Measurements from ENCODE around the gene TAMALIN. TPM values are rescaled to one million over a fixed set of nuclear protein-coding genes. Genes with fewer than 3 reads are reported as not detected.

The TAMALIN gene
- 10 to 100 TPM; 26.0 to 26.4 TPM for total RNA-seq

- POLR2A ChIA-PET: interaction anchor here (0.7 to 5.4 kb wide), 5 partner anchors 12 to 63 kb away, joined by 3 to 74 read pairs (median 4); partner anchors contain the start of gene ATG101
- DNase-seq: peak; percentile 80
These were observed at the start of gene TAMALIN for GRCh38 chr12:52006726-52007157. Gene TAMALIN (plus strand): TSS chr12:52006946. CDS start chr12:52007020, 74 bp downstream.

DNA sequence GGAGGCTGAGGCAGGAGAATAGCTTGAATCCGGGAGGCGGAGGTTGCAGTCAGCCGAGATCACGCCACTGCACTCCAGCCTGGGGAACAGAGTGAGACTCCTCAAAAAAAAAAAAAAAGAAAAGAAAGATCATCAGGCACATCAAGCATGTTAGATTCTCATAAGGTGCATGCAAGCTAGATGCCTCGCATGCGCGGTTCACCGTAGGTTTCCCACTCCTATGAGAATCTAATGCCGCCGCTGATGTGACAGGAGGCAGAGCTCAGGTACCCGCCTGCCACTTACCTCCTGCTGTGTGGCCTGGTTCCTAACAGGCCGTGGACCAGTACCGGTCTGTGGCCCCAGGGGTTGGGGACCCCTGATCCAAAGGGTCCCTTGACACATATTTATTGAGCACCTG lies 48.2 kb upstream of the TAMALIN start:
- TF ChIP-seq CTCF (IDR thresholded peaks at IDR 0.05): no peak
- ChIA-PET POLR2A (interaction anchor here (0.5 kb wide), 1 partner anchor 12 kb away, joined by 3 read pairs; no protein-coding TSS in a partner anchor), CTCF (interaction anchor here (1.0 to 5.7 kb wide), 3 partner anchors 8 to 16 kb away, joined by 3 to 29 read pairs (median 5); no protein-coding TSS in a partner anchor)
- H3K4me3 Mint-ChIP-seq: no peak overlapping the region
- H3K27me3 Mint-ChIP-seq: no peaks in the 10 kb centered on the region
- H3K36me3 Mint-ChIP-seq (ENCODE audit: low read depth): peaks cover 7% of the 10 kb centered on the region
- intact Hi-C loops (cut with micrococcal nuclease): no loop called here
- H3K9me3 Mint-ChIP-seq: no peaks in the 10 kb centered on the region
- ATAC-seq (no peak), DNase-seq (no peak)
- peaks cover 49% of the 10 kb centered on the region for H3K4me1 Mint-ChIP-seq (ENCODE audit: low read depth)
- no peak overlapping the region for H3K27ac Mint-ChIP-seq

More at GRCh38 chr12:52006726-52007157, at the start of gene TAMALIN:
- no peaks in the 10 kb centered on the region for H3K9me3 Mint-ChIP-seq
- peaks cover 9% of the 10 kb centered on the region for H3K27me3 Mint-ChIP-seq
- peak within 1 kb of the TSS; percentile 80 for H3K27ac Mint-ChIP-seq
- CTCF ChIA-PET: interaction anchor here (0.7 to 16.6 kb wide), 5 partner anchors 9 to 76 kb away, joined by 3 to 332 read pairs (median 4); no protein-coding TSS in a partner anchor
- peaks cover 15% of the 10 kb centered on the region for H3K4me1 Mint-ChIP-seq (ENCODE audit: low read depth)
- peaks cover 9% of the 10 kb centered on the region for H3K36me3 Mint-ChIP-seq (ENCODE audit: low read depth)
- peak within 1 kb of the TSS; percentile 87 for H3K4me3 Mint-ChIP-seq
- intact Hi-C loops (cut with micrococcal nuclease): no loop called here
- TF ChIP-seq CTCF (IDR thresholded peaks at IDR 0.05): no peak
- peak; percentile 82 for ATAC-seq

DNA sequence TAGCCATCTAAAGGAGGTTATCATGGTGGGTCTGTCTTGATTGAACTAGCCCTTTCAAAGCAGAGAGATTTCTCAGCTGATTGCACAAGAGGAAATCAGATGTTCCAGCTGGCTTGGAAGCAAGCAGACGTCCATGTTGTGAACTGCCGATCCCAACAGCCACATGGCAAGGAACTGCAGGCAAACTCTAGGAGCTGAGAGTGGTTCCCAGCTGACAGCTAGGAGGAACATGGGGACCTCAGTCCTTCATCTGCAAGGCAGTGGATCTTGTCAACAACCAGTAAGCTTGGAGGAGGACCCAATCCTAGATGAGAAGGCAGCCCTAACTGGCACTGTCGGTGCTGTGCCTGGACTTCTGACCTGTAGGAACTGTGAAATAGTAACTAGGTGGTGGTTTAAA lies 47.5 kb upstream of the TAMALIN start:
- DNase-seq (no peak), ATAC-seq (no peak)
- Mint-ChIP-seq H3K4me3 (no peak overlapping the region), H3K27ac (no peak overlapping the region), H3K36me3 (ENCODE audit: low read depth) (peaks cover 7% of the 10 kb centered on the region), H3K4me1 (ENCODE audit: low read depth) (peaks cover 42% of the 10 kb centered on the region), H3K9me3 (no peaks in the 10 kb centered on the region), H3K27me3 (no peaks in the 10 kb centered on the region)
- ChIA-PET POLR2A (no interaction called here), CTCF (interaction anchor here (1.0 to 5.7 kb wide), 4 partner anchors 9 to 22 kb away, joined by 3 to 29 read pairs (median 4); no protein-coding TSS in a partner anchor)
- TF ChIP-seq CTCF (IDR thresholded peaks at IDR 0.05): no peak
- intact Hi-C loops (cut with micrococcal nuclease): no loop called here

DNA sequence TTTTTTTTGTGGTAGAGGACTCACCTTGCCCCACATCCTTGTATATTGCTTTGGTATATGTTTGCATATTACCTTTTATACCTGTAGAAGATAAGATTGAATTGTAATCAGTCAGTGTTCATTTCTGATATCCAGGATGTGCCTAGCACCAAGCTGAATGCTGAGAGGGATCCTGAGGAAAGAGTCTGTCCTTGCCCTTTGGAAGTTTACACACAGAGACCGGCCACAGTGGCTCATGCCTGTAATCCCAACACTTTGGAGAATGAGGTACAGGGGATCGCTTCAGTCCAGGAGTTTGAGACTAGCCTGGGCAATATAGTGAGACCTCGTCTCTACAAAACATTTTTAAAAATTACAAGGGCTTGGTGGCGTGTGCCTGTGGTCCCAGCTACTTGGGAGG lies 46.8 kb upstream of the TAMALIN start:
- peaks cover 7% of the 10 kb centered on the region for H3K36me3 Mint-ChIP-seq (ENCODE audit: low read depth)
- no peak for DNase-seq
- H3K27me3 Mint-ChIP-seq: no peaks in the 10 kb centered on the region
- TF ChIP-seq CTCF (IDR thresholded peaks at IDR 0.05): no peak
- H3K4me3 Mint-ChIP-seq: no peak overlapping the region
- ChIA-PET CTCF (interaction anchor here (1.0 to 1.4 kb wide), 2 partner anchors 15 to 21 kb away, joined by 4 to 5 read pairs; no protein-coding TSS in a partner anchor), POLR2A (no interaction called here)
- no peak overlapping the region for H3K27ac Mint-ChIP-seq
- intact Hi-C loops (cut with micrococcal nuclease): no loop called here
- peaks cover 35% of the 10 kb centered on the region for H3K4me1 Mint-ChIP-seq (ENCODE audit: low read depth)
- no peak for ATAC-seq
- H3K9me3 Mint-ChIP-seq: no peaks in the 10 kb centered on the region

GRCh38 chr12:51960488-51960887 lies 46.3 kb upstream of the TAMALIN start:
- POLR2A ChIA-PET: no interaction called here
- H3K4me3 Mint-ChIP-seq: no peak overlapping the region

More at GRCh38 chr12:51960488-51960887, 46.3 kb upstream of the TAMALIN start:
- DNase-seq (no peak), ATAC-seq (no peak)
- no peak for TF ChIP-seq CTCF (IDR thresholded peaks at IDR 0.05)
- peaks cover 7% of the 10 kb centered on the region for H3K36me3 Mint-ChIP-seq (ENCODE audit: low read depth)
- CTCF ChIA-PET: interaction anchor here (1.0 to 2.6 kb wide), 2 partner anchors 10 to 20 kb away, joined by 4 to 23 read pairs; no protein-coding TSS in a partner anchor
- intact Hi-C loops (cut with micrococcal nuclease): no loop called here
- no peaks in the 10 kb centered on the region for H3K9me3 Mint-ChIP-seq
- no peak overlapping the region for H3K27ac Mint-ChIP-seq
- H3K4me1 Mint-ChIP-seq (ENCODE audit: low read depth): peaks cover 30% of the 10 kb centered on the region
- H3K27me3 Mint-ChIP-seq: no peaks in the 10 kb centered on the region
